ENCODE data around the gene RAB38.

RAB38 gene

DNA sequence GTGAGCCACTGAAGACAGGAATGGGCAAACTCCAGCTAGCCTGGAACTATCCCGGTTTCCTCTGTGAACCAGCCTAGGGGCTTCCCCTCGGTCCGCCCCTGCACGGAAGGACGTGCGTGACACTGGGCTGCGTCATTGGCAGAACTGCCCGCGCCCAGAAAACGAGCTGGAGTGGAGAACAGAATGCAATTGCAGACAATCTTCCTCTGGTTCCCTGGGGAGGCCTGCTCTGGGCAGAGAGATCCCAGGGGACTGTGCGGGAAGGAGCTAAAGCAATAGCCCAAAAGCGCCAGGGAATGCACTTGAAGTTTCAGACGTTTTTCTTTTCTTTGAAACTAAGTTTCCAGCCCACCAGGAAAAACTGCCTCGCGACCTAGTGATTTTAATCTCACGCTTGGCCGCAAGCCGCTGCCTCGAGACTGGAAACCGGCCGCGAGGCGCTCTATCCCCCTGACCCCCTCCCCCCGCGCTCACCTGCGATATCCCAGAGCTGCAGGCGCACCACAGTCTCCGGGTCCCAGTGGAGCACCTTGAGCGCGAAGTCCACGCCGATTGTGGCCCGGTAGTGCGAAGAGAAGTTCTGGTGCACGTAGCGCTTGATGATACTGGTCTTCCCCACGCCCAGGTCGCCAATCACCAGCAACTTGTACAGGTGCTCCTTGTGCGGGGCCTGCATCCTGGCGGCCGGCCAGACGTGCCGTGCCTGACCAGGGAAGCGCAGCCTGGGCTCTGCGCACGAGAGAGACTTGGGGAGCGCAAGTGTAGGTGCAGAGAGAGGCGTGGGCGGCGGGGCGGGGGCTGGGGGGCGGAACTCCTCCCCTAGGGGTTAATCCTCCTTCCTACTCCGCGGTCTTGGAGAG, at the start of gene RAB38:
TSS of gene RAB38 (minus strand) at position 735 of the 860 bp plus-strand sequence. CDS start at position 676, 59 bp downstream.
- peak; percentile 76 for DNase-seq (ENCODE audit: low read depth)
- TF ChIP-seq CTCF (IDR thresholded peaks at IDR 0.05; ENCODE audit: control insufficient read depth, insufficient read depth, low read depth, low read length, missing control alignments): no peak
- peak within 1 kb of the TSS; percentile 58 for H3K4me3 ChIP-seq (ENCODE audit: control insufficient read depth, low read depth, low read length)

DNA sequence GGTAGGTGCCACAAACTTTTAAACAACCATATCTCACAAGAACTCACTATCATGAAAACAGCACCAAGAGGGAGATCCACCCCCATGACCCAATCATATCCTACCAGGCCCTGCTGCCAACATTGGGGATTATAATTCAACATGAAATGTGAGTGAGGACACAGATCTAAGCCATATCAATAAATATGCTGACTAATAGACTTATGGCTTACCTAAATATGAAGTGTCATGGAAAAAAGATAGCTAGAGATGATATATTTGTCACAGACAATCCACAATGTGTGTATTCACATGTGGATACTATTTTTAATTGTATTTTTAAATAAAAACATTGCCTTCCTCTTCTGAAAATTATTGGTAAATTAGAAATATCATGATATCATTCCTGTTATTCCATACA, 38.2 kb upstream of the RAB38 start:
- no peak for TF ChIP-seq CTCF (IDR thresholded peaks at IDR 0.05; ENCODE audit: control insufficient read depth, insufficient read depth, low read depth, low read length, missing control alignments)
- H3K4me3 ChIP-seq (ENCODE audit: control insufficient read depth, low read depth, low read length): no peak overlapping the region
- DNase-seq (ENCODE audit: low read depth): no peak

GRCh38 chr11:88212300-88212699, 37.1 kb upstream of the RAB38 start:
- no peak for DNase-seq (ENCODE audit: low read depth)
- no peak for TF ChIP-seq CTCF (IDR thresholded peaks at IDR 0.05; ENCODE audit: control insufficient read depth, insufficient read depth, low read depth, low read length, missing control alignments)
- no peak overlapping the region for H3K4me3 ChIP-seq (ENCODE audit: control insufficient read depth, low read depth, low read length)

DNA sequence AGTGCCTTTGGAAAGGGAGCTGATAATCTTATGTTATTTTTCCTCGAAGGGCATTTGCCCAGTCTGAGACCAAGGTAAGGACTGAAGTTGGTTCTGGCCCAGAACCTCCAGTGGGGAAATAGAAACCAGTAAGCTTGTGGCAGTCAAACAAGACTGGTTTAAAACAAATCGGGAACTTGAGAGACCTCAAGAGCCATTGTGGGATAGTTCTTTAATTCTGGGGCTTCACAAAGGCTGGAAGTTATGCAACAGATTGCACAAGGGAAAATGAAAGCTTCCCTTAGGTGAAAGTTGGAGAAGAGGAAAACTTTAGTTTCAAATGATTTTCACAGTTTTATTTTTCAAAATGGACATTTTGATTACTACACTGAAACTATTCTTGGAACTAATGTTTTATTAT, 33.5 kb upstream of the RAB38 start:
- no peak for DNase-seq (ENCODE audit: low read depth)
- TF ChIP-seq CTCF (IDR thresholded peaks at IDR 0.05; ENCODE audit: control insufficient read depth, insufficient read depth, low read depth, low read length, missing control alignments): no peak
- H3K4me3 ChIP-seq (ENCODE audit: control insufficient read depth, low read depth, low read length): no peak overlapping the region

DNA sequence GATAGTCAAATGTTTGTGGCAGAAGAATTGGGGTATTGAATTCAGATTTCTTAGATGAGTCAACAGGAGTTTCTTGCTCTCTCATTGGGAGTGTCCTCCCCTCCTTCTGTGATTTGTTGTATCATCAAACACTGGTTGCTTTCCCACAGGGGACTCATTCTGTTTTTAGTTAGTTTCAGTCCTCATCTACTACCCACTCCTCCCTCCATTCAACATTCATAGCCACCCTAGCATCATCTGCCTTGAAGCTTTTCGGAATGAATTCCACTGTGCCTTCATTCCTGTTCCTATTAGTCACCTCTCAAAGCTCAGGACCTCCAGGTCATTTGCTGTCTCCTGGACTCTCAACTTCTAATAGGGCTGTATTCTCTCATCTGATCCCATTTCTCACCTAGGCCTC, 31.5 kb upstream of the RAB38 start:
- no peak for TF ChIP-seq CTCF (IDR thresholded peaks at IDR 0.05; ENCODE audit: control insufficient read depth, insufficient read depth, low read depth, low read length, missing control alignments)
- H3K4me3 ChIP-seq (ENCODE audit: control insufficient read depth, low read depth, low read length): no peak overlapping the region
- DNase-seq (ENCODE audit: low read depth): no peak

DNA sequence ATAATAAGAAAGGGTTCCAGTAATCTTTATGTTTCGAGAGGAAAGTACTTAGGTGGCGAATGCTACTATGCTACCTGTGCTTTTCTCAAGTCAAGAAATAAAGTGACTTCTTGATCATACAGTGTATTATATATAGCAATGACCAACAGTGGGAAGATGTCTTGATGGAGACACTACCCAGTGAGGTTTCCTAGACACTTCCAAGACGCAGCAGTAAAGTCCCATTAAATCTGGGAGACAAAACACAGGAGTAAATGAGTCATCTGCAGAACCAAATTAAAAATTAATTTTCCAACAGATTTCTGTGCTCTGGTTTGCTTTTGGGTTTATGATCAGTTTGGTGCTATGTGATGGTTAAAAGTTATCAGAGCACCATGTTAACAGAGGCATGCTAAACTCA, 29.1 kb upstream of the RAB38 start:
- no peak overlapping the region for H3K4me3 ChIP-seq (ENCODE audit: control insufficient read depth, low read depth, low read length)
- no peak for DNase-seq (ENCODE audit: low read depth)
- TF ChIP-seq CTCF (IDR thresholded peaks at IDR 0.05; ENCODE audit: control insufficient read depth, insufficient read depth, low read depth, low read length, missing control alignments): no peak
